Activated naive CD8-positive, alpha-beta T cell treated with anti-CD3 and anti-CD28 coated beads for 36 hours (primary cell): ENCODE results near the gene SVIP. TPM values are rescaled to one million over a fixed set of nuclear protein-coding genes. Genes with fewer than 3 reads are reported as not detected.

Experiments used
- DNase-seq: peaks from one replicate; pipeline ENCODE4 v3.0.0; 2021
- H3K27ac Mint-ChIP-seq: one replicate; pipeline ENCODE4 v1.8.0; 2022; ENCODE audit warnings: mild to moderate bottlenecking, moderate library complexity, mixed read lengths
- H3K27me3 Mint-ChIP-seq: one replicate; pipeline ENCODE4 v1.8.0; 2022; ENCODE audit warnings: mild to moderate bottlenecking, mixed read lengths
- H3K36me3 Mint-ChIP-seq: one replicate; pipeline ENCODE4 v1.8.0; 2021; ENCODE audit warnings: mild to moderate bottlenecking, mixed read lengths
- H3K4me1 Mint-ChIP-seq: one replicate; pipeline ENCODE4 v1.8.0; 2021; ENCODE audit warnings: mixed read lengths
- H3K4me3 Mint-ChIP-seq: one replicate; pipeline ENCODE4 v1.8.0; 2022; ENCODE audit warnings: mild to moderate bottlenecking, moderate library complexity, mixed read lengths
- H3K9me3 Mint-ChIP-seq: one replicate; pipeline ENCODE4 v1.8.0; 2022; ENCODE audit warnings: mixed read lengths
- total RNA-seq, 2 experiments: library from RNA; stranded (reverse); gene quantifications; one replicate each; pipeline ENCODE4 v1.2.3, GENCODE V29; 2021

The SVIP gene
- total RNA-seq, 2 experiments from 2014 or later = 79.4 to 86.7 TPM

GRCh38 chr11:22774716-22775115 is 54.9 kb downstream of the SVIP start:
- no peak overlapping the region for H3K27ac Mint-ChIP-seq
- peaks cover 3% of the 10 kb centered on the region for H3K27me3 Mint-ChIP-seq
- DNase-seq = no peak
- peaks cover 2% of the 10 kb centered on the region for H3K4me1 Mint-ChIP-seq
- no peak overlapping the region for H3K4me3 Mint-ChIP-seq
- no peaks in the 10 kb centered on the region for H3K36me3 Mint-ChIP-seq
- H3K9me3 Mint-ChIP-seq = no peaks in the 10 kb centered on the region

- Mint-ChIP-seq H3K27ac (no peak overlapping the region), H3K9me3 (no peaks in the 10 kb centered on the region), H3K27me3 (peaks cover 3% of the 10 kb centered on the region), H3K4me1 (no peaks in the 10 kb centered on the region), H3K4me3 (no peak overlapping the region), H3K36me3 (no peaks in the 10 kb centered on the region)
- no peak for DNase-seq
Observed at GRCh38 chr11:22769081-22769480, 60.5 kb downstream of the SVIP start.

Other genes starting within 250 kb of the SVIP start
- gene FANCF, start 204.0 kb downstream of the SVIP start, total RNA-seq = 10 to 100 TPM; 14.0 to 15.8 TPM
- gene GAS2, start 163.2 kb downstream of the SVIP start, total RNA-seq = 1 to 10 TPM; 1.9 to 2.4 TPM
- gene CCDC179, start 30.7 kb upstream of the SVIP start, total RNA-seq = not detected